ENCODE measurements around the gene IFNE.

IFNE gene
- 0 reads per million in 3 donors for total RNA-seq

- no peak within 1 kb of the TSS for H3K4me3 ChIP-seq (ENCODE audit: insufficient read depth, low read depth, low read length, poor library complexity, severe bottlenecking)
- H3K27me3 ChIP-seq (replicated peaks; ENCODE audit: control insufficient read depth, insufficient read depth, low read length, poor library complexity, severe bottlenecking): no peaks in the 10 kb centered on the region
- H3K9me3 ChIP-seq (ENCODE audit: control insufficient read depth, low read length): no peaks in the 10 kb centered on the region
- no peak for DNase-seq
- no peak within 1 kb of the TSS for H3K27ac ChIP-seq (ENCODE audit: insufficient read depth, low read length, poor library complexity, severe bottlenecking)
- no peaks in the 10 kb centered on the region for H3K4me1 ChIP-seq (ENCODE audit: control insufficient read depth, insufficient read depth, low read length, poor library complexity, severe bottlenecking)
- no peaks in the 10 kb centered on the region for H3K36me3 ChIP-seq (ENCODE audit: control insufficient read depth, insufficient read depth, low read length)
These were observed at the start of gene IFNE for GRCh38 chr9:21482213-21482612. IFNE (minus strand) TSS chr9:21482313; CDS start chr9:21481694, 619 bp downstream.

- Histone ChIP-seq H3K9me3 (ENCODE audit: control insufficient read depth, low read length) (no peaks in the 10 kb centered on the region), H3K36me3 (ENCODE audit: control insufficient read depth, insufficient read depth, low read length) (no peaks in the 10 kb centered on the region), H3K4me3 (ENCODE audit: insufficient read depth, low read depth, low read length, poor library complexity, severe bottlenecking) (no peak overlapping the region), H3K4me1 (ENCODE audit: control insufficient read depth, insufficient read depth, low read length, poor library complexity, severe bottlenecking) (no peaks in the 10 kb centered on the region), H3K27ac (ENCODE audit: insufficient read depth, low read length, poor library complexity, severe bottlenecking) (no peak overlapping the region), H3K27me3 (replicated peaks; ENCODE audit: control insufficient read depth, insufficient read depth, low read length, poor library complexity, severe bottlenecking) (no peaks in the 10 kb centered on the region)
- no peak for DNase-seq
These were observed 46.2 kb upstream of the IFNE start for GRCh38 chr9:21528123-21528808.

GRCh38 chr9:21527579-21527978, 45.5 kb upstream of the IFNE start:
- H3K9me3 ChIP-seq (ENCODE audit: control insufficient read depth, low read length): no peaks in the 10 kb centered on the region
- H3K4me3 ChIP-seq (ENCODE audit: insufficient read depth, low read depth, low read length, poor library complexity, severe bottlenecking): no peak overlapping the region
- no peak for DNase-seq
- no peaks in the 10 kb centered on the region for H3K27me3 ChIP-seq (replicated peaks; ENCODE audit: control insufficient read depth, insufficient read depth, low read length, poor library complexity, severe bottlenecking)
- no peaks in the 10 kb centered on the region for H3K4me1 ChIP-seq (ENCODE audit: control insufficient read depth, insufficient read depth, low read length, poor library complexity, severe bottlenecking)
- H3K27ac ChIP-seq (ENCODE audit: insufficient read depth, low read length, poor library complexity, severe bottlenecking): no peak overlapping the region
- H3K36me3 ChIP-seq (ENCODE audit: control insufficient read depth, insufficient read depth, low read length): no peaks in the 10 kb centered on the region

- H3K9me3 ChIP-seq (ENCODE audit: control insufficient read depth, low read length): no peaks in the 10 kb centered on the region
- DNase-seq: no peak
- H3K27ac ChIP-seq (ENCODE audit: insufficient read depth, low read length, poor library complexity, severe bottlenecking): no peak overlapping the region
- H3K4me1 ChIP-seq (ENCODE audit: control insufficient read depth, insufficient read depth, low read length, poor library complexity, severe bottlenecking): no peaks in the 10 kb centered on the region
- no peaks in the 10 kb centered on the region for H3K27me3 ChIP-seq (replicated peaks; ENCODE audit: control insufficient read depth, insufficient read depth, low read length, poor library complexity, severe bottlenecking)
- no peaks in the 10 kb centered on the region for H3K36me3 ChIP-seq (ENCODE audit: control insufficient read depth, insufficient read depth, low read length)
- H3K4me3 ChIP-seq (ENCODE audit: insufficient read depth, low read depth, low read length, poor library complexity, severe bottlenecking): no peak overlapping the region
These were observed 43.1 kb upstream of the IFNE start for GRCh38 chr9:21525174-21525573.

- Histone ChIP-seq H3K9me3 (ENCODE audit: control insufficient read depth, low read length) (no peaks in the 10 kb centered on the region), H3K36me3 (ENCODE audit: control insufficient read depth, insufficient read depth, low read length) (no peaks in the 10 kb centered on the region), H3K27me3 (replicated peaks; ENCODE audit: control insufficient read depth, insufficient read depth, low read length, poor library complexity, severe bottlenecking) (no peaks in the 10 kb centered on the region), H3K4me3 (ENCODE audit: insufficient read depth, low read depth, low read length, poor library complexity, severe bottlenecking) (no peak overlapping the region), H3K27ac (ENCODE audit: insufficient read depth, low read length, poor library complexity, severe bottlenecking) (no peak overlapping the region), H3K4me1 (ENCODE audit: control insufficient read depth, insufficient read depth, low read length, poor library complexity, severe bottlenecking) (no peaks in the 10 kb centered on the region)
- no peak for DNase-seq
These were observed 42.2 kb upstream of the IFNE start for GRCh38 chr9:21524099-21524830.

- no peaks in the 10 kb centered on the region for H3K9me3 ChIP-seq (ENCODE audit: control insufficient read depth, low read length)
- H3K27me3 ChIP-seq (replicated peaks; ENCODE audit: control insufficient read depth, insufficient read depth, low read length, poor library complexity, severe bottlenecking): no peaks in the 10 kb centered on the region
- H3K36me3 ChIP-seq (ENCODE audit: control insufficient read depth, insufficient read depth, low read length): no peaks in the 10 kb centered on the region
- no peak overlapping the region for H3K4me3 ChIP-seq (ENCODE audit: insufficient read depth, low read depth, low read length, poor library complexity, severe bottlenecking)
- DNase-seq: no peak
- H3K4me1 ChIP-seq (ENCODE audit: control insufficient read depth, insufficient read depth, low read length, poor library complexity, severe bottlenecking): no peaks in the 10 kb centered on the region
- no peak overlapping the region for H3K27ac ChIP-seq (ENCODE audit: insufficient read depth, low read length, poor library complexity, severe bottlenecking)
These were observed 41.2 kb upstream of the IFNE start for GRCh38 chr9:21523021-21524014.

GRCh38 chr9:21522348-21522747, 40.2 kb upstream of the IFNE start:
- H3K27me3 ChIP-seq (replicated peaks; ENCODE audit: control insufficient read depth, insufficient read depth, low read length, poor library complexity, severe bottlenecking): no peaks in the 10 kb centered on the region
- H3K27ac ChIP-seq (ENCODE audit: insufficient read depth, low read length, poor library complexity, severe bottlenecking): no peak overlapping the region
- no peaks in the 10 kb centered on the region for H3K9me3 ChIP-seq (ENCODE audit: control insufficient read depth, low read length)
- DNase-seq: no peak
- H3K4me3 ChIP-seq (ENCODE audit: insufficient read depth, low read depth, low read length, poor library complexity, severe bottlenecking): no peak overlapping the region
- no peaks in the 10 kb centered on the region for H3K36me3 ChIP-seq (ENCODE audit: control insufficient read depth, insufficient read depth, low read length)
- no peaks in the 10 kb centered on the region for H3K4me1 ChIP-seq (ENCODE audit: control insufficient read depth, insufficient read depth, low read length, poor library complexity, severe bottlenecking)

GRCh38 chr9:21521448-21521847, 39.3 kb upstream of the IFNE start:
- H3K36me3 ChIP-seq (ENCODE audit: control insufficient read depth, insufficient read depth, low read length): no peaks in the 10 kb centered on the region
- H3K9me3 ChIP-seq (ENCODE audit: control insufficient read depth, low read length): no peaks in the 10 kb centered on the region
- DNase-seq: no peak
- no peak overlapping the region for H3K4me3 ChIP-seq (ENCODE audit: insufficient read depth, low read depth, low read length, poor library complexity, severe bottlenecking)
- no peaks in the 10 kb centered on the region for H3K4me1 ChIP-seq (ENCODE audit: control insufficient read depth, insufficient read depth, low read length, poor library complexity, severe bottlenecking)
- H3K27ac ChIP-seq (ENCODE audit: insufficient read depth, low read length, poor library complexity, severe bottlenecking): no peak overlapping the region
- H3K27me3 ChIP-seq (replicated peaks; ENCODE audit: control insufficient read depth, insufficient read depth, low read length, poor library complexity, severe bottlenecking): no peaks in the 10 kb centered on the region

GRCh38 chr9:21520501-21521228, 38.6 kb upstream of the IFNE start:
- Histone ChIP-seq H3K27ac (ENCODE audit: insufficient read depth, low read length, poor library complexity, severe bottlenecking) (no peak overlapping the region), H3K36me3 (ENCODE audit: control insufficient read depth, insufficient read depth, low read length) (no peaks in the 10 kb centered on the region), H3K4me3 (ENCODE audit: insufficient read depth, low read depth, low read length, poor library complexity, severe bottlenecking) (no peak overlapping the region), H3K4me1 (ENCODE audit: control insufficient read depth, insufficient read depth, low read length, poor library complexity, severe bottlenecking) (no peaks in the 10 kb centered on the region), H3K27me3 (replicated peaks; ENCODE audit: control insufficient read depth, insufficient read depth, low read length, poor library complexity, severe bottlenecking) (no peaks in the 10 kb centered on the region), H3K9me3 (ENCODE audit: control insufficient read depth, low read length) (no peaks in the 10 kb centered on the region)
- no peak for DNase-seq

Data from effector memory CD4-positive, alpha-beta T cell (primary cell).